Sigmoid colon (tissue), 7 donors: ENCODE results near the gene RBM33. TPM values are rescaled to one million over a fixed set of nuclear protein-coding genes. Genes with fewer than 3 reads are reported as not detected.

ENCODE experiments used
- DNase-seq: peaks from one replicate; pipeline ENCODE4 v3.0.0-alpha.2; 2019
- H3K27ac ChIP-seq, 4 donors: fragments of 200-600 bp; sonication (generic); one replicate each; pipeline ENCODE4 v1.5.1; 2016 to 2019; ENCODE audit warnings: mild to moderate bottlenecking in 1 of 4
- H3K27me3 ChIP-seq, 3 donors: fragments of 200-600 bp; sonication (generic); one replicate each; pipeline ENCODE4 v1.5.1; 2019; ENCODE audit warnings: mild to moderate bottlenecking in 1 of 3
- H3K36me3 ChIP-seq, 4 donors: fragments of 200-600 bp; sonication (generic); one replicate each; pipeline ENCODE4 v1.5.1; 2016 to 2019
- H3K4me1 ChIP-seq, 4 donors: fragments of 200-600 bp; sonication (generic); one replicate each; pipeline ENCODE4 v1.5.1; 2017 to 2019
- H3K4me3 ChIP-seq, 4 donors: fragments of 200-600 bp; sonication (generic); one replicate each; pipeline ENCODE4 v1.5.1; 2017 to 2019; ENCODE audit warnings: mild to moderate bottlenecking in 2 of 4, moderate library complexity in 1 of 4
- H3K9me3 ChIP-seq, 4 donors: fragments of 200-600 bp in 3 of 4; sonication (generic) in 3 of 4; one replicate each; pipeline versions ENCODE4 v1.5.1 to v1.6.1; 2013 to 2019
- CTCF ChIP-seq, 4 experiments: fragments of 450-650 bp in 3 of 4; fragments of 200-600 bp in 1 of 4; IDR thresholded peaks; one replicate each; pipeline ENCODE4 v1.5.1; 2016 to 2019; ENCODE audit warnings: antibody characterized with exemption in 4 of 4, mild to moderate bottlenecking in 3 of 4, moderate library complexity in 2 of 4
- EP300 ChIP-seq, 4 donors: sonication (generic); formaldehyde crosslinking; IDR thresholded peaks; one replicate each; pipeline ENCODE4 v1.6.1; 2017; ENCODE audit warnings: antibody characterized with exemption in 4 of 4
- POLR2A ChIP-seq, 2 donors: fragments of 450-650 bp; IDR thresholded peaks; one replicate each; pipeline ENCODE4 v1.6.1; 2016; ENCODE audit warnings: antibody characterized with exemption in 2 of 2, mild to moderate bottlenecking in 2 of 2, moderate library complexity in 2 of 2
- POLR2AphosphoS5 ChIP-seq, 4 donors: sonication (generic); formaldehyde crosslinking; IDR thresholded peaks; one replicate each; pipeline ENCODE4 v1.6.1; 2017; ENCODE audit warnings: antibody characterized with exemption in 4 of 4
- WGBS, 2 donors: extraction: QIAGEN DNeasy Blood & Tissue Kit; methylation state at CpG; one replicate each; pipeline ENCODE4 v1.1.7; 2013; 5-methylcytosine and 5-hydroxymethylcytosine counted together
- intact Hi-C: fragments of 100-400 bp; cut with DNase I; formaldehyde crosslinking; loops from one replicate; pipeline ENCODE4 v1.15.1; 2023
- polyA plus RNA-seq, 3 donors: library from polyadenylated mRNA; stranded (reverse); fragments of 200-250 nt; gene quantifications; one replicate each; pipeline ENCODE4 v1.2.3, GENCODE V29; 2013
- total RNA-seq, 4 donors: library from RNA; depleted of rRNA; stranded (reverse); fragments of >200 nt; gene quantifications; one replicate each; pipeline ENCODE4 v1.1.0, GENCODE V29; 2016
- donor health status: healthy with polysubstance abuse.
- donor health status: Bipolar disorder and iron deficiency.
- donor health status: healthy.

Gene RBM33
- total and polyA plus RNA-seq, 7 donors, result 3.6 to 60.4 (median 30.8) TPM

DNA sequence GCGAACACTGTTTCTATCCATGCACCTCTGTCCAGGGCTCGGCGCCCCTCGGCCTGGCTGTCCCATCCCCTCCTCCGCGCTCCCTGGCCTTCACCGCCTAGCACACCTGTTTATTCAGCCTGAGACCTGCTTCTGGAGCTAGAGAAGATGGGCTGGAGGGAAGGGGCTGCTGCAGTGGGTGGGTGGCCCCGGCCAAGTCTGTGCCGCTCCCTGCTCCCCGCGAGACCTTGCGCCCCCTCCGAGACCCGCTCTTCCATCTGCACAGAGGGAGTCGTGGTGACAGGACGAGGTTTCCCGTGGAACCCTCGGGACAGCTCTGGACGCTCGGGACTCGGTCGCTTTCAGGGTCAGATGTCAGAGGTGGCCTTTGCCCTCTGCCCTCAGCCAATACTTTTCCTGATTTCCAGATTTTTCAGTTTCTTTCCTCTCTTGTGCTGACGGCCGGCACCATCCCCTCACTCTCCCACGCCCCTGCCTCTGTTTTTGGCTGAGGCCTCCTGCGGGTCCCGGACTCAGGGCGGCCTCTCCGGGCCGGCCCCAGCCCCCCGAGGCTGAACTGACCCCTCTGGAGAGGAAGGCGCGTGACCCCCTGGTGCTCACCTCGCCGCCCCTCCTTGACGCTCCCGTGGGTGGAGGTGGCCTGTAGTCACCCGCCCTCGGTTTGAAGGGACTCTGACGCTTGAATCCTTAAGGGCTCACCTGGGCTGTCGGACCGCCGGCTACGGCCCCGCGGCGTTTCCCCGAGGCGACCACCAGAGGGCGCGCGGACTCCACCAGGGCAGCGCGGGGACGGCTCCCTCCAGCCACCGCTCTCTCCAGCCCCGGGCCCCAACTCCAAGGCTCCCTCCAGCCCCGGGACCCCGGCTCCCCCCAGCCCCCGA is 152.2 kb downstream of the RBM33 start:
- peaks cover 16 to 59% (median 38%) of the 10 kb centered on the region in 3 donors for H3K27me3 ChIP-seq
- H3K27ac ChIP-seq, result no peak overlapping the region
- no peak for DNase-seq
- H3K9me3 ChIP-seq, result no peaks in the 10 kb centered on the region
- peak overlapping the region in 1 of 4 donors; percentile 3 for H3K4me3 ChIP-seq
- 28 to 30% methylated on average over 60 of the region's 60 CpGs for whole genome bisulfite sequencing, 2 donors
- H3K36me3 ChIP-seq, result no peaks in the 10 kb centered on the region
- TF ChIP-seq POLR2A (IDR thresholded peaks at IDR 0.05) (no peak), CTCF (IDR thresholded peaks at IDR 0.05) (peak; percentile 11 to 85 (median 58))
- peaks cover 0 to 9% (median 4%) of the 10 kb centered on the region in 4 donors for H3K4me1 ChIP-seq
- intact Hi-C loops, result no loop called here

GRCh38 chr7:155797262-155798250 is 153.1 kb downstream of the RBM33 start:
- Histone ChIP-seq H3K9me3 (no peaks in the 10 kb centered on the region), H3K4me1 (peaks cover 0 to 9% (median 4%) of the 10 kb centered on the region in 4 donors), H3K27ac (no peak overlapping the region), H3K4me3 (peak overlapping the region in 1 of 4 donors; percentile 3), H3K27me3 (peaks cover 20 to 69% (median 45%) of the 10 kb centered on the region in 3 donors), H3K36me3 (no peaks in the 10 kb centered on the region)
- no peak for TF ChIP-seq POLR2AphosphoS5 (IDR thresholded peaks at IDR 0.05)
- no peak for TF ChIP-seq POLR2A (IDR thresholded peaks at IDR 0.05)
- no peak for TF ChIP-seq EP300 (IDR thresholded peaks at IDR 0.05)
- peak in 1 of 4 experiments; percentile 30 for TF ChIP-seq CTCF (IDR thresholded peaks at IDR 0.05)
- intact Hi-C loops, result no loop called here
- 69 to 70% methylated on average over 38 of the region's 38 CpGs for WGBS, 2 donors
- no peak for DNase-seq

DNA sequence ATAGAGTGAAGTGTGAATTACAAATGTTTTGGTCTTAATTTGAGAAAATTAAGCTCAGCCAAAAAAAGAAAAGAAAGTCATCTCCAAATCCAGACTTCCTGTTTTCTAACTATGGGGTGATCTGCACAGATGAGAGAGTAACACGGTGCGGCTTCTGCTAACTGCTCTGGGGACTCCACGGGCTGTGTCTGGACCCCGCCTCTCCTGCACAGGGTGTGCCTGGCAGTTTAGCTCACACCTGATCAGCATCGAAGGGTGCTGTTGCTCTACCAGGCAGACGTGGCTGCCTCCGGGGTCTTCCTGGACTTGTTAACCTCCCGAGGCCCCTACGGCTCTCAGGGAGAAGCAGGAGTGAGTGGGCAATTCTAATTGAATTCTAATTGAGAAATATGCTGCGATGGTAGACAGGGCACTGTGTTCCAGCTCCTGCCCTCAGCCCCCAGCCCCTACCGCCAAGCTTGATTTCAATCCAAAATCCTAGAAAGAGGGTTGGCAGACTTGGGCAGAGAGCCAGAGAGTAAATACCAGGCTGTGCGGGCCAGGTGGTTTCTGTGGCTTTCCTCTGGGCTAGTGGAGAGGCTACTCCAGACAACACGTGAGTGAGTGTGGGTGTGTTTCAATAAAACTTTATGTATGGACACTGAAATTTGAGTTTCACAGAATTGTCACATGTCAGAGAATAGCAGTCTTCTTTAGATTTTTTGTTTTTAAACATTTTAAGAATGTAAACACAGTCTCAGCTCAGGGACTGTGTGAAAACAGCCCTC is 154.4 kb downstream of the RBM33 start:
- Histone ChIP-seq H3K4me3 (no peak overlapping the region), H3K4me1 (peaks cover 0 to 22% (median 14%) of the 10 kb centered on the region in 4 donors), H3K36me3 (no peaks in the 10 kb centered on the region), H3K27me3 (peaks cover 32 to 82% (median 58%) of the 10 kb centered on the region in 3 donors), H3K27ac (no peak overlapping the region), H3K9me3 (no peaks in the 10 kb centered on the region)
- intact Hi-C loops, result no loop called here
- WGBS, 2 donors, result 40 to 42% methylated on average over 13 of the region's 13 CpGs
- TF ChIP-seq POLR2AphosphoS5 (IDR thresholded peaks at IDR 0.05), result no peak
- no peak for TF ChIP-seq POLR2A (IDR thresholded peaks at IDR 0.05)
- no peak for TF ChIP-seq CTCF (IDR thresholded peaks at IDR 0.05)
- TF ChIP-seq EP300 (IDR thresholded peaks at IDR 0.05), result no peak
- no peak for DNase-seq

- 60 to 79% methylated on average over 19 of the region's 19 CpGs for WGBS, 2 donors
- H3K4me3 ChIP-seq, result no peak overlapping the region
- no peak overlapping the region for H3K27ac ChIP-seq
- intact Hi-C loops, result no loop called here
- DNase-seq, result no peak
- H3K9me3 ChIP-seq, result no peaks in the 10 kb centered on the region
- peaks cover 32 to 88% (median 64%) of the 10 kb centered on the region in 3 donors for H3K27me3 ChIP-seq
- no peak for TF ChIP-seq POLR2A (IDR thresholded peaks at IDR 0.05)
- TF ChIP-seq POLR2AphosphoS5 (IDR thresholded peaks at IDR 0.05), result no peak
- no peak for TF ChIP-seq EP300 (IDR thresholded peaks at IDR 0.05)
- no peak for TF ChIP-seq CTCF (IDR thresholded peaks at IDR 0.05)
- peaks cover 0 to 29% (median 20%) of the 10 kb centered on the region in 4 donors for H3K4me1 ChIP-seq
- H3K36me3 ChIP-seq, result no peaks in the 10 kb centered on the region
These were observed 155.1 kb downstream of the RBM33 start for GRCh38 chr7:155799514-155799913.
